ENCODE measurements around the gene OMP.

- TF ChIP-seq CTCF (conservative IDR thresholded peaks at IDR 0.05; ENCODE audit: low read depth, low read length) (no peak), FOS (IDR thresholded peaks at IDR 0.05; ENCODE audit: low read depth, low read length) (no peak)
Observed at GRCh38 chr11:77087723-77088225, 14.9 kb upstream of the OMP start.

Measured in IMR-90 (cell line).